GM12878 (cell line): ENCODE results near the gene TP53INP2. TPM values are rescaled to one million over a fixed set of nuclear protein-coding genes. Genes with fewer than 3 reads are reported as not detected.

Source experiments
- ATAC-seq: fragments of 200-7000 bp; cut with Tn5 transposase; 3 replicates; pipeline ENCODE4 v1.9.1; 2020; ENCODE audit warnings: mild to moderate bottlenecking, moderate library complexity
- Bru-seq: library from RNA; stranded (reverse); fragments of 400-500 nt; gene quantifications from one replicate; lab custom pipeline; 2021; lab: Mats Ljungman, UMichigan
- BruChase-seq, 2 experiments: library from RNA; stranded (reverse); fragments of 400-500 nt; gene quantifications; one replicate each; lab custom pipeline; 2021; lab: Mats Ljungman, UMichigan
- BruUV-seq: library from RNA; stranded (reverse); fragments of 400-500 nt; replicated peaks from 2 replicates; lab custom pipeline; 2021; lab: Mats Ljungman, UMichigan
- CTCF ChIA-PET: fragments of 300-600 bp; sonication (Branson Sonifier 250); formaldehyde crosslinking; extraction: SDS; loops from one replicate; lab custom pipeline; 2021; ENCODE audit warnings: inconsistent platforms; lab: Yijun Ruan, JAX
- POLR2A ChIA-PET: fragments of 350-600 bp; formaldehyde crosslinking; extraction: SDS; loops from one replicate; lab custom pipeline; 2021; ENCODE audit warnings: inconsistent platforms; lab: Charles Lee
- RAD21 ChIA-PET: fragments of 300-600 bp; sonication (Branson Sonifier 250); formaldehyde crosslinking; loops from one replicate; lab custom pipeline; 2023; ENCODE audit warnings: antibody characterized with exemption; ENCODE audit not compliant: unreplicated experiment; lab: Charles Lee
- SMC1A ChIA-PET: fragments of 300-600 bp; sonication (Branson Sonifier 250); formaldehyde crosslinking; loops from one replicate; lab custom pipeline; 2023; ENCODE audit not compliant: unreplicated experiment, uncharacterized antibody; lab: Charles Lee
- DNase-seq: peaks from one replicate; pipeline ENCODE4 v3.0.0-alpha.2; 2011; ENCODE audit warnings: low read depth, low spot score
- FAIRE-seq: peaks from 3 replicates; lab custom pipeline; 2011; peaks lifted over from hg19 to GRCh38; lab: Jason Lieb, UNC
- H2AFZ ChIP-seq: 2 replicates; pipeline ENCODE4 v1.6.0; 2011; ENCODE audit warnings: low read depth, low read length, control low read depth; ENCODE audit not compliant: control insufficient read depth
- H3K27ac ChIP-seq: 2 replicates; pipeline ENCODE4 v1.5.1; 2011; ENCODE audit warnings: control low read depth; ENCODE audit not compliant: control insufficient read depth, insufficient read depth
- H3K27me3 ChIP-seq, 2 experiments: replicated peaks in 1 of 2; 2 replicates each; pipeline versions ENCODE4 v1.6.0 to v1.6.1; 2011; ENCODE audit warnings: low read length in 1 of 2; ENCODE audit not compliant: control insufficient read depth in 2 of 2, insufficient read depth in 2 of 2
- H3K36me3 ChIP-seq, 2 experiments: 2 replicates each; pipeline ENCODE4 v1.5.1; 2011; ENCODE audit warnings: low read length in 1 of 2; ENCODE audit not compliant: control insufficient read depth in 2 of 2, insufficient read depth in 2 of 2
- H3K4me1 ChIP-seq: 2 replicates; pipeline ENCODE4 v1.6.1; 2011; ENCODE audit warnings: mild to moderate bottlenecking, low read length, moderate library complexity, mixed read lengths; ENCODE audit not compliant: control insufficient read depth, insufficient read depth
- H3K4me2 ChIP-seq: 2 replicates; pipeline ENCODE4 v1.6.0; 2011; ENCODE audit warnings: control low read depth; ENCODE audit not compliant: control insufficient read depth, insufficient read depth
- H3K4me3 ChIP-seq: fragments of 200-600 bp; sonication (generic); 2 replicates; pipeline ENCODE4 v1.5.1; 2016
- H3K79me2 ChIP-seq: 2 replicates; pipeline ENCODE4 v1.6.0; 2011; ENCODE audit warnings: low read length; ENCODE audit not compliant: control insufficient read depth, insufficient read depth
- H3K9ac ChIP-seq: 2 replicates; pipeline ENCODE4 v1.8.0; 2011; ENCODE audit warnings: low read length, control low read depth, mixed read lengths; ENCODE audit not compliant: control insufficient read depth, insufficient read depth
- H3K9me3 ChIP-seq: replicated peaks from 3 replicates; pipeline ENCODE4 v1.5.1; 2011; ENCODE audit warnings: mild to moderate bottlenecking, low read length; ENCODE audit not compliant: control insufficient read depth, insufficient read depth
- H4K20me1 ChIP-seq: 2 replicates; pipeline ENCODE4 v1.6.0; 2011; ENCODE audit not compliant: control insufficient read depth, insufficient read depth
- ATF7 ChIP-seq: fragments of 450-650 bp; IDR thresholded peaks from 2 replicates; pipeline ENCODE4 v1.6.1; 2016; ENCODE audit warnings: low read depth, mild to moderate bottlenecking
- BACH1 ChIP-seq: fragments of 450-650 bp; IDR thresholded peaks from 2 replicates; pipeline ENCODE4 v1.6.1; 2017; ENCODE audit warnings: mild to moderate bottlenecking, borderline replicate concordance
- IRF3 ChIP-seq: fragments of 450-650 bp; IDR thresholded peaks from 2 replicates; pipeline ENCODE4 v1.6.1; 2014; ENCODE audit warnings: mild to moderate bottlenecking
- LARP7 ChIP-seq: fragments of 450-650 bp; IDR thresholded peaks from 2 replicates; pipeline ENCODE4 v1.6.1; 2017; ENCODE audit warnings: mild to moderate bottlenecking
- MAX ChIP-seq: IDR thresholded peaks from 2 replicates; pipeline ENCODE4 v1.6.1; 2012; ENCODE audit warnings: low read depth, low read length, improper control_type of control experiment
- MEF2A ChIP-seq: IDR thresholded peaks from 2 replicates; pipeline ENCODE4 v1.6.1; 2011; ENCODE audit warnings: low read depth, mild to moderate bottlenecking, low read length, moderate library complexity; ENCODE audit not compliant: insufficient read depth
- NFXL1 ChIP-seq: fragments of 450-650 bp; IDR thresholded peaks from 2 replicates; pipeline ENCODE4 v1.6.1; 2017; ENCODE audit warnings: antibody characterized with exemption, mild to moderate bottlenecking, borderline replicate concordance
- RAD51 ChIP-seq: fragments of 450-650 bp; IDR thresholded peaks from 2 replicates; pipeline ENCODE4 v1.6.1; 2016; ENCODE audit warnings: moderate library complexity, mild to moderate bottlenecking, inconsistent platforms
- RCOR1 ChIP-seq: conservative IDR thresholded peaks from 2 replicates; pipeline ENCODE4 v1.6.1; 2012; ENCODE audit warnings: low read depth, low read length, improper control_type of control experiment
- ZBTB40 ChIP-seq: fragments of 450-650 bp; IDR thresholded peaks from 2 replicates; pipeline ENCODE4 v1.6.1; 2016; ENCODE audit warnings: mild to moderate bottlenecking, moderate library complexity, borderline replicate concordance
- ZNF207 ChIP-seq: fragments of 450-650 bp; IDR thresholded peaks from 2 replicates; pipeline ENCODE4 v1.6.1; 2014; ENCODE audit warnings: antibody characterized with exemption, mild to moderate bottlenecking, borderline replicate concordance
- WGBS: methylation state at CpG from one replicate; pipeline ENCODE4 v1.1.6; 2016; ENCODE audit warnings: low lambda C conversion rate; ENCODE audit not compliant: insufficient replicate concordance, insufficient coverage; ENCODE audit errors: missing lambda C conversion rate; 5-methylcytosine and 5-hydroxymethylcytosine counted together
- in situ Hi-C: fragments of 300-500 bp; cut with MboI; formaldehyde crosslinking; loops from 9 replicates; pipeline ENCODE4 v1.14.3; 2018; ENCODE audit warnings: mixed read lengths
- intact Hi-C: fragments of 100-400 bp; cut with micrococcal nuclease; formaldehyde crosslinking; loops from one replicate; pipeline ENCODE4 v1.14.2; 2022; ENCODE audit not compliant: unreplicated experiment
- long read RNA-seq, 2 experiments: library from polyadenylated mRNA; unstranded; transcript quantifications; one replicate each; pipeline ENCODE4 v2.0.0, GENCODE V29; 2019 to 2020
- polyA minus RNA-seq, 3 experiments: library from RNA; depleted of rRNA, polyadenylated mRNA; stranded (reverse); fragments of >200 nt; gene quantifications; 2 replicates each; pipeline ENCODE4 v1.2.3, GENCODE V29; 2011
- polyA plus RNA-seq, 11 experiments: library from polyadenylated mRNA; depleted of rRNA in 4 of 11; unstranded in 6 of 11; stranded (reverse) in 5 of 11; fragments of >200 nt; fragmentation: Nextera tagmentation in 4 of 11; fragmentation: Illumina TruSeq in 1 of 11; extraction: Ambion mirVana in 4 of 11; extraction: Trizol in 1 of 11; gene quantifications; 1 replicate in 1 of 11; 2 replicates in 10 of 11; pipeline versions ENCODE4 v1.2.1 to v1.2.3, GENCODE V29; 2011 to 2016; ENCODE audit warnings: inconsistent platforms in 2 of 11, missing spikeins in 2 of 11, low read depth in 1 of 11
- total RNA-seq, 4 experiments: library from RNA; depleted of rRNA in 3 of 4; stranded (reverse); fragments of >200 nt in 3 of 4; fragmentation: Illumina TruSeq in 1 of 4; extraction: Trizol in 1 of 4; gene quantifications; 2 replicates each; pipeline versions ENCODE4 v1.2.1 to v1.2.3, GENCODE V29; 2013 to 2021

TP53INP2 gene
- total RNA-seq (2013; cell fraction: nucleolus; rRNA removed) = 16.3 and 19.6 TPM in 2 replicates
- total RNA-seq (2014; rRNA removed) = 3.4 and 3.7 TPM in 2 replicates
- total RNA-seq (2014; rRNA removed; fragmentation: Illumina TruSeq; extraction: Trizol) = 3.1 and 3.2 TPM in 2 replicates
- total RNA-seq (2021) = 13.0 and 13.5 TPM in 2 replicates
- polyA plus RNA-seq (2011; ENCODE audit: low read depth) = 9.2 TPM
- 4.1 and 5.8 TPM in 2 replicates for polyA plus RNA-seq (2011; rRNA removed)
- polyA plus RNA-seq (2011; cell fraction: cytosol; rRNA removed) = 4.6 and 8.0 TPM in 2 replicates
- 10.0 and 14.8 TPM in 2 replicates for polyA plus RNA-seq (2011; cell fraction: nucleus; rRNA removed)
- polyA plus RNA-seq (2012) = 9.7 and 14.9 TPM in 2 replicates
- 16.0 and 18.5 TPM in 2 replicates for polyA plus RNA-seq (2014; fragmentation: Illumina TruSeq; extraction: Trizol)
- polyA plus RNA-seq (2014; fragmentation: Nextera tagmentation; extraction: Ambion mirVana) = 1 to 10 TPM; 2.8 to 3.7 TPM
- polyA plus RNA-seq (2014; rRNA removed) = 8.5 and 10.1 TPM in 2 replicates
- polyA plus RNA-seq (2016; fragmentation: Nextera tagmentation; extraction: Ambion mirVana) = 1 to 10 TPM; 2.8 to 4.2 TPM
- polyA minus RNA-seq (2011; rRNA and poly(A)+ RNA removed) = 3.6 and 4.7 TPM in 2 replicates
- 2.4 and 3.3 TPM in 2 replicates for polyA minus RNA-seq (2011; cell fraction: cytosol; rRNA and poly(A)+ RNA removed)
- 5.7 and 6.4 TPM in 2 replicates for polyA minus RNA-seq (2011; cell fraction: nucleus; rRNA and poly(A)+ RNA removed)
- Bru-seq, nascent RNA = percentile 80 among the genes with signal in this experiment
- percentile 75 among the genes with signal in this experiment for BruChase-seq, experiment 1, labeled RNA remaining after a 6-hour chase
- percentile 83 among the genes with signal in this experiment for BruChase-seq, experiment 2, labeled RNA remaining after a 2-hour chase
- long read RNA-seq, experiment 1, partial matches to known transcripts = 0 of 2 reads
- long read RNA-seq, experiment 1, other reads (novel, unspliced or antisense) = 2 of 2 reads
- long read RNA-seq, experiment 2, partial matches to known transcripts = 0 of 2 reads
- long read RNA-seq, experiment 2, other reads (novel, unspliced or antisense) = 2 of 2 reads

- POLR2A ChIA-PET = interaction anchor here (0.6 to 2.5 kb wide), 8 partner anchors 9 to 201 kb away, joined by 3 to 11 read pairs (median 4); partner anchors contain the start of genes MAP1LC3A and PIGU
- Histone ChIP-seq H4K20me1 (no peaks in the 10 kb centered on the region), H3K9ac (peak within 1 kb of the TSS; percentile 63), H3K9me3 (no peaks in the 10 kb centered on the region), H3K27me3 (no peaks in the 10 kb centered on the region), H3K36me3 (no peaks in the 10 kb centered on the region), H3K4me2 (peak within 1 kb of the TSS; percentile 88), H3K4me3 (peak within 1 kb of the TSS; percentile 96), H3K27ac (peak within 1 kb of the TSS; percentile 70), H3K79me2 (no peaks in the 10 kb centered on the region), H3K4me1 (peaks cover 3% of the 10 kb centered on the region; the same call in 1 of the 2 replicates), H2AFZ (peak within 1 kb of the TSS; percentile 71)
- in situ Hi-C loops = no loop called here
- no peak for DNase-seq
- RAD21 ChIA-PET = interaction anchor here (0.5 to 1.9 kb wide), 9 partner anchors 8 to 189 kb away, joined by 3 to 11 read pairs (median 3); partner anchors contain the start of gene PIGU
- SMC1A ChIA-PET = interaction anchor here (0.6 to 13.1 kb wide), 11 partner anchors 12 to 189 kb away, joined by 3 to 146 read pairs (median 4); no protein-coding TSS in a partner anchor
- peak; percentile 66 for ATAC-seq
- intact Hi-C loops = loop anchor here (5.0 kb wide), 1 partner anchor 392 kb away; no protein-coding TSS in a partner anchor
- BruUV-seq = no TSS peak
- peak; percentile 74 for FAIRE-seq
- CTCF ChIA-PET = interaction anchor here (0.9 to 10.2 kb wide), 11 partner anchors 9 to 391 kb away, joined by 3 to 118 read pairs (median 3); partner anchors contain the start of gene DYNLRB1
- under 1% methylated on average over 72 of the region's 82 CpGs for WGBS
- TF ChIP-seq ZBTB40 (no peak), BACH1 (peak; percentile 40; the same call in 1 of the 2 replicates), RCOR1 (no peak), LARP7 (peak; percentile 83), ATF7 (peak; percentile 84), MEF2A (no peak), MAX (0 out of 2 replicates have a peak, but pooled peaks have one; percentile 16), ZNF207 (peak; percentile 57; the same call in 1 of the 2 replicates), RAD51 (no peak), IRF3 (no peak), NFXL1 (no peak)
These were observed at the start of gene TP53INP2 for GRCh38 chr20:34704177-34705007. TP53INP2 (plus strand) TSS chr20:34704344; CDS start chr20:34708740, 4,396 bp downstream.
